Measurements from ENCODE around the gene C10orf67. TPM values are rescaled to one million over a fixed set of nuclear protein-coding genes. Genes with fewer than 3 reads are reported as not detected.

C10orf67 gene
- total RNA-seq, 2 donors from 2014 or later, result not detected

- ATAC-seq, result no peak
- H3K27me3 Mint-ChIP-seq, result peaks cover 32 to 44% of the 10 kb centered on the region in 2 donors
- H3K4me3 Mint-ChIP-seq, result no peak overlapping the region
- no peak overlapping the region for H3K27ac Mint-ChIP-seq
- peaks cover 11% of the 10 kb centered on the region in 2 donors for H3K4me1 Mint-ChIP-seq (ENCODE audit: low read depth in 2 of 2)
- H3K9me3 Mint-ChIP-seq, result no peaks in the 10 kb centered on the region
- no peaks in the 10 kb centered on the region for H3K36me3 Mint-ChIP-seq
- DNase-seq (ENCODE audit: low spot score), result no peak
Observed at GRCh38 chr10:23157239-23157681, 187.3 kb downstream of the C10orf67 start.

DNA sequence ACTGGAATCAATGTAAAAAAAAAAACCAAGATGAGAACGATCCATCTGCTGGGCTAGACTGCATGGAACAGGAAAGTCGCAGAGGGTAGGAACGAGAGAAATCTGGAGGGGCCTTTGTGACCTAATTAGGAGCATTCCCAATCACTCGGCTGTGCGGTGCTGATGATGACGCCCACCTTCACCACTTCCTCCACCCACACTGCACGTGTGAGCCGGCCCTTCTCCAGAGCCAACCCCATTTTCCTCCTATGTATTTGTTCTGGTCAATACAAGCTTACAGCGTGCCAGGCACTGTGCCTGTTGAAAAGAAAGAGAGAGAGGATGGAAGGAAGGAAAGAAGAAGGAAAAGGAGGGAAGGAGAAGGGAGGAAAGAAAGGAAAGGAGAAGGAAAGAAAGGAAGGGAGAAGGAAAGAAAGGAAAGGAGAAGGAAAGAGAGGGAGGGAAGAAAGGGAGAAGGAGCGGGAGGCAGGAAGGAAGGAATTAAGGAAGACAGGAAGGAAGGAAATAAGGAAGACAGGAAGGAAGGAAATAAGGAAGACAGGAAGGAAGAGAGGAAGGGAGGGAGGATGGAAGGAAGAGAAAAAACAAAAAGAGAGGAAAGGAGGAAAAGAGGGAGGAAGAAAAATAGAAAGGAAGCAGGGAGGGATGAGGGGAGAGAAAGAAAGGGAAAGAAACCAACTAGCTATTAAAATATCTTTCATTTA, 188.0 kb downstream of the C10orf67 start:
- H3K4me3 Mint-ChIP-seq, result no peak overlapping the region
- no peaks in the 10 kb centered on the region for H3K9me3 Mint-ChIP-seq
- no peak for ATAC-seq
- H3K4me1 Mint-ChIP-seq (ENCODE audit: low read depth in 2 of 2), result peaks cover 11% of the 10 kb centered on the region in 2 donors
- peaks cover 32 to 44% of the 10 kb centered on the region in 2 donors for H3K27me3 Mint-ChIP-seq
- H3K36me3 Mint-ChIP-seq, result no peaks in the 10 kb centered on the region
- no peak for DNase-seq (ENCODE audit: low spot score)
- H3K27ac Mint-ChIP-seq, result no peak overlapping the region

DNA sequence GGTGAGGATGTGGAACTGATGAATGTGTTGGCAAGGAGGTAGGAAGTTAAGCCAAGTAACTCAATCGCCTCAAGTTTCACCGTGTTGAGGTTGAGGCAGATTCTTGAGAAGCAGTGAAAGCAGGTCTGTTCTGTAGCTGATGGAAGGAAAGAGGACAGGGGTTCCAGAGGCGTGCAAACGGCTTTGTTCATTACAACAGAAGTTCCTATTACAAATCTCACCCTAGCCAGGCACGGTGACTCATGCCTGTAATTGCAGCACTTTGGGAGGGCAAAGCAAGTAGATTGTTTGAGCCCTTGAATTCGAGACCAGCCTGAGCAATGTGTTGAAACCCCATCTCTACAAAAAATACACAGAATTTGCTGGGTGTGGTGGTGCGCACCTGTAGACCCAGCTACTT, 189.4 kb downstream of the C10orf67 start:
- ATAC-seq (no peak), DNase-seq (ENCODE audit: low spot score) (no peak)
- H3K27ac Mint-ChIP-seq, result no peak overlapping the region
- no peaks in the 10 kb centered on the region for H3K9me3 Mint-ChIP-seq
- peaks cover 11% of the 10 kb centered on the region in 2 donors for H3K4me1 Mint-ChIP-seq (ENCODE audit: low read depth in 2 of 2)
- no peaks in the 10 kb centered on the region for H3K36me3 Mint-ChIP-seq
- peaks cover 26 to 32% of the 10 kb centered on the region in 2 donors for H3K27me3 Mint-ChIP-seq
- H3K4me3 Mint-ChIP-seq, result no peak overlapping the region

Other genes with a start within 250 kb of the C10orf67 start
- 10 to 100 TPM in 1 of 2 donors, 1 to 10 TPM in 1; 6.5 to 10.7 TPM for gene MSRB2, start 249.2 kb downstream of the C10orf67 start, total RNA-seq
- not detected for gene PTF1A, start 152.5 kb downstream of the C10orf67 start, total RNA-seq
- gene OTUD1, start 94.3 kb upstream of the C10orf67 start, total RNA-seq, result 1 to 10 TPM; 2.9 to 3.7 TPM